HFF-Myc (cell line): ENCODE measurements around the gene NADK.
"Not testable (repeated sequence)": the region's sequence is repeated elsewhere in the genome, so short reads cannot be mapped to it uniquely, and the experiment has no call there.

Experiments used
- DNase-seq: peaks from one replicate; pipeline ENCODE4 v3.0.0-alpha.2; 2011; ENCODE audit warnings: low read depth; ENCODE audit errors: extremely low read depth
- H3K4me3 ChIP-seq: replicated peaks from 2 replicates; pipeline ENCODE4 v1.5.1; 2011; ENCODE audit warnings: low read depth, mild to moderate bottlenecking, control low read depth, low read length
- CTCF ChIP-seq: IDR thresholded peaks from 2 replicates; pipeline ENCODE4 v1.5.1; 2012; ENCODE audit warnings: mild to moderate bottlenecking, low read depth, low read length, control low read depth; ENCODE audit errors: missing control alignments

Gene NADK

GRCh38 chr1:1721201-1721600, 57.1 kb downstream of the NADK start:
- no peak for TF ChIP-seq CTCF
- no peak for DNase-seq
- no peak overlapping the region for H3K4me3 ChIP-seq

GRCh38 chr1:1715109-1715883, 63.0 kb downstream of the NADK start:
- DNase-seq, H3K4me3 ChIP-seq: not testable (repeated sequence)

- H3K4me3 ChIP-seq, DNase-seq: not testable (repeated sequence)
Observed at GRCh38 chr1:1707897-1708296, 70.4 kb downstream of the NADK start.

GRCh38 chr1:1707241-1707640, 71.0 kb downstream of the NADK start:
- not testable (repeated sequence) for DNase-seq, H3K4me3 ChIP-seq

GRCh38 chr1:1705623-1706022, 72.6 kb downstream of the NADK start:
- H3K4me3 ChIP-seq, DNase-seq: not testable (repeated sequence)

- H3K4me3 ChIP-seq, DNase-seq: not testable (repeated sequence)
Observed at GRCh38 chr1:1704284-1704957, 73.8 kb downstream of the NADK start.

GRCh38 chr1:1703796-1704195, 74.5 kb downstream of the NADK start:
- TF ChIP-seq CTCF, result no peak
- no peak for DNase-seq
- H3K4me3 ChIP-seq, result no peak overlapping the region

GRCh38 chr1:1702506-1702905, 75.8 kb downstream of the NADK start:
- not testable (repeated sequence) for H3K4me3 ChIP-seq, DNase-seq
